ENCODE data around the gene C20orf144. TPM values are rescaled to one million over a fixed set of nuclear protein-coding genes. Genes with fewer than 3 reads are reported as not detected.
A peak's percentile ranks its signal among the peaks of the same experiment; 100 is the strongest.

The C20orf144 gene
- total and polyA plus RNA-seq, 9 of the 15 experiments (the other 6 are each of a cell fraction or from before 2014, with no cell fraction given): 0.04 to 0.23 (median 0.11) TPM; not detected in 2

GRCh38 chr20:33687993-33688937 lies 26.1 kb downstream of the C20orf144 start:
- Histone ChIP-seq H2AFZ (ENCODE audit: low read depth, low read length) (no peak overlapping the region), H3K27me3 (ENCODE audit: control insufficient read depth in 2 of 2, insufficient read depth in 2 of 2, low read length in 2 of 2) (no peaks in the 10 kb centered on the region), H3K9me3 (replicated peaks; ENCODE audit: control insufficient read depth, insufficient read depth, low read depth, low read length) (no peaks in the 10 kb centered on the region), H3K4me3 (no peak overlapping the region), H4K20me1 (replicated peaks; ENCODE audit: control insufficient read depth, insufficient read depth, low read length) (peaks cover 14% of the 10 kb centered on the region; the same call in 1 of the 2 replicates), H3K9me1 (ENCODE audit: control insufficient read depth, insufficient read depth, low read length) (no peaks in the 10 kb centered on the region), H3K9ac (ENCODE audit: insufficient read depth in 1 of 2, low read depth in 2 of 2, low read length in 2 of 2) (peak overlapping the region in 1 of 2 experiments; percentile 7; a peak in 2 of 4 replicates), H3K4me2 (ENCODE audit: insufficient read depth, low read length) (peak overlapping the region; percentile 56; the same call in 1 of the 2 replicates), H3K4me1 (replicated peaks in 1 of 2; ENCODE audit: control insufficient read depth in 2 of 2, insufficient read depth in 2 of 2, low read length in 2 of 2) (peaks cover 40 to 56% of the 10 kb centered on the region in 2 experiments), H3K79me2 (ENCODE audit: control insufficient read depth, insufficient read depth, low read length) (peaks cover 23% of the 10 kb centered on the region), H3K36me3 (ENCODE audit: control insufficient read depth, insufficient read depth, low read length) (peaks cover 7% of the 10 kb centered on the region; the same call in 1 of the 3 replicates), H3K27ac (ENCODE audit: extremely low read depth, low read depth, low read length) (peak overlapping the region; percentile 51)
- TF ChIP-seq ZKSCAN8 (CRISPR knock-in tag; IDR thresholded peaks at IDR 0.05) (peak; percentile 91), STAT5A (IDR thresholded peaks at IDR 0.05; ENCODE audit: borderline replicate concordance, low read length) (no peak)
- FAIRE-seq (no peak), ATAC-seq (no peak), DNase-seq (ENCODE audit: extremely low read depth in 1 of 4, low spot score in 3 of 4) (no peak)
- ChIA-PET CTCF (ENCODE audit: low intra/inter-chr PET ratio) (no interaction called here), POLR2A (interaction anchor here (1.1 to 1.3 kb wide), 2 partner anchors 18 to 71 kb away, joined by 3 read pairs; no protein-coding TSS in a partner anchor)
- intact Hi-C loops (cut with micrococcal nuclease) (loop anchor here (5.0 kb wide), 2 partner anchors 44 to 124 kb away; partner anchors contain the start of genes CHMP4B and ZNF341), in situ Hi-C loops (cut with MboI) (no loop called here)
- 58% methylated on average over 3 of the region's 3 CpGs for WGBS (ENCODE audit: insufficient coverage, low coverage, missing lambda C conversion rate)
- BruUV-seq (replicated peaks): no TSS peak

Measured in K562 (cell line).